Fibroblast of pulmonary artery (primary cell): Measurements from ENCODE around the gene MORF4L1.
"Not testable (repeated sequence)": the region's sequence is repeated elsewhere in the genome, so short reads cannot be mapped to it uniquely, and the experiment has no call there.

Experiments
- DNase-seq: peaks from one replicate; pipeline ENCODE4 v3.0.0-alpha.2; 2010; ENCODE audit warnings: low read depth
- H3K4me3 ChIP-seq: replicated peaks from 2 replicates; pipeline ENCODE4 v1.5.1; 2011; ENCODE audit warnings: low read depth, mild to moderate bottlenecking, control low read depth, low read length, moderate library complexity
- TF ChIP-seq, protein P1 (sequence below): IDR thresholded peaks from 2 replicates; pipeline ENCODE4 v1.5.1; 2011; ENCODE audit warnings: mild to moderate bottlenecking, control low read depth, low read length, inconsistent platforms; ENCODE audit errors: missing control alignments

MORF4L1 gene

DNA sequence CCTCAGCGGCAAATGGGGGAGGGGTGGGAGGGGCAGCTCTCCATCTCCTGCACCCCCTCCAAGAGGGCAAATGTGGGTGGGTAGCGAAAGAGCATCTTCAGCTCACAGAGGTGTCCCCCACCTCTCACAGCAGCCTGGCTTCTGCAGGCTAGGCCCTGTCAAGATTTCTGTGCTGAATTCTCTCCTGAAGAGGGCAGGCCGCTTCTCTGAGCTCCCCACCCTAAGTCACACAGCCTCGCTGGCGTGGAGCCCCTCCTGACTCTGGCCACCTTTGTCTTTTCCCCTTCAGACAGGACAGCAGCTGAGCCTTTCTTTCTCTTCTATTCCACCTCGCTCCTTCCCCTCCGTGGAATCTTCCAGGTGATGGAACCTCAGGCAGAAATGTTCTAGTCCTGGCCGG lies 35.1 kb upstream of the MORF4L1 start:
- TF ChIP-seq, protein P1, sequence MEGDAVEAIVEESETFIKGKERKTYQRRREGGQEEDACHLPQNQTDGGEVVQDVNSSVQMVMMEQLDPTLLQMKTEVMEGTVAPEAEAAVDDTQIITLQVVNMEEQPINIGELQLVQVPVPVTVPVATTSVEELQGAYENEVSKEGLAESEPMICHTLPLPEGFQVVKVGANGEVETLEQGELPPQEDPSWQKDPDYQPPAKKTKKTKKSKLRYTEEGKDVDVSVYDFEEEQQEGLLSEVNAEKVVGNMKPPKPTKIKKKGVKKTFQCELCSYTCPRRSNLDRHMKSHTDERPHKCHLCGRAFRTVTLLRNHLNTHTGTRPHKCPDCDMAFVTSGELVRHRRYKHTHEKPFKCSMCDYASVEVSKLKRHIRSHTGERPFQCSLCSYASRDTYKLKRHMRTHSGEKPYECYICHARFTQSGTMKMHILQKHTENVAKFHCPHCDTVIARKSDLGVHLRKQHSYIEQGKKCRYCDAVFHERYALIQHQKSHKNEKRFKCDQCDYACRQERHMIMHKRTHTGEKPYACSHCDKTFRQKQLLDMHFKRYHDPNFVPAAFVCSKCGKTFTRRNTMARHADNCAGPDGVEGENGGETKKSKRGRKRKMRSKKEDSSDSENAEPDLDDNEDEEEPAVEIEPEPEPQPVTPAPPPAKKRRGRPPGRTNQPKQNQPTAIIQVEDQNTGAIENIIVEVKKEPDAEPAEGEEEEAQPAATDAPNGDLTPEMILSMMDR, result no peak

DNA sequence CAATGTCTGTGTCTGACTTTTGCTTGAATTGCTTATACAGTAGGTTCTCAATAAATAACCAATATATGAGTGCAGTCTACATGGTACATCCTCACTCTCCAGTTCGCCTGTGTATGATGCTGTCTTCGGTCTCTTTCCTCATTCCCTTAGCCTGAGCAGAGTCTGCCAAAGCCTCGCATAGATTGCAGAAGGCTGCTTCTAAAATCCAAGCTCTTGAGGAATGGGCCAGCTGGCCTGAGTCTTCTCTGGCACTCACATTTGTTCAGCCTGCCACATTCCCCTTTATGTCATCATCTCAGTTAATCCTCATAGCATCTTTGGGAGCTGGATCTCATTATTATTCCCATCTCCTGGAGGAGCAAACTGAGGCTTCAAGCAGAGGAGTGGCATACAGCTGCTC lies 34.2 kb upstream of the MORF4L1 start:
- DNase-seq, result peak; percentile 24
- TF ChIP-seq, protein P1, result no peak
- no peak overlapping the region for H3K4me3 ChIP-seq

More for the DNA sequence above, 35.1 kb upstream of the MORF4L1 start:
- no peak overlapping the region for H3K4me3 ChIP-seq
- DNase-seq, result no peak

DNA sequence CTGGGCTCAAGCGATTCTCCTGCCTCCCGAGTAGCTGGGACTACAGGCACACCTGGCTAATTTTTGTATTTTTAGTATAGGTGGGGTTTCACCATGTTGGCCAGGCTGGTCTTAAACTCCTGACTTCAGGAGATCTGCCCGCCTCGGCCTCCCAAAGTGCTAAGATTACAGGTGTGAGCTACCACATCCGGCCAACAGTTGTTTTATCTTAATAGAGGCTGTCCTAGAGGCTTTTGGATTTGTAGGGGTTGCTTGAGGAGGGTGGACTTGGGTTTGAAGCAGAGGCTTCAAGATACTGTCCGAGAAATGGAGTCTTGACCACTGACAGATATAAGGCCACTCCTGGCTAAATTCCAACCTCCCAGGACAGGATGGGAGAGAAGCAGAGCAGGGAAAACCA lies 33.5 kb upstream of the MORF4L1 start:
- DNase-seq, H3K4me3 ChIP-seq: not testable (repeated sequence)

DNA sequence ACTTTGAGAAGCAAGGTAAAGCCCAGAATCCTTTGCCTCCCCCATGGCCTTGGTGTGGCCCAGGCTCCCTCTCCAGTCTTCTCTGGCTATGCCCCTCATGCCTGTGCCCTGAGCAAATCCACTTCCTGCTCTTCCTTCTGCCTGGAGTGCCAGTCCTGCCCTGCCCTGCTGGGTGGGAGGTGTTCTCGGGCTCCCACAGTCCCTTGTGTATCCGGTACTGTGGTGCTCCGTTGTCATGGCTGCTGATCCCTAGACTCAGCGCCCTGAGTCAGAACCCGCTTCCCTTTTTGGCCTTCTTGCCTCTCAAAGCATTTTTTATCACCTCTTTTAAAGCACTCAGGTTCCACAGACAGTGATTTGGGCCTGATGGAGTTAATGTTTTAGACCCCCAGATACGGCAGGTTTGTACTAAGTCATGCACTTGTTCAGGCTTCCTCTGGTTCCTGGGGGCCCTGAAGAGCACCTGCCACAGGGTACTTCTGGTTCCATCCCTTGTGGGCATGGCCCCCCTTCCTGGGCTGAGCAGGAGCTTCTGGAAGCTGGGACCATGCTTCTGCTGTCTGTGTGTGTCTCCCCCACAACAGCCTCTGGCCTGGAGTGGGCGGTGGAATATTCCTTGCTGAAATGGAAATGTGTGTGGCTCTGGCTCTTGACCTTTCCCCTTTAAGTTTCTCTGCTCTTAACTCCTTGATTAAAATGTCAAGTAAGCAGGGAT lies 31.9 kb upstream of the MORF4L1 start:
- no peak overlapping the region for H3K4me3 ChIP-seq
- no peak for DNase-seq
- TF ChIP-seq, protein P1, result no peak

DNA sequence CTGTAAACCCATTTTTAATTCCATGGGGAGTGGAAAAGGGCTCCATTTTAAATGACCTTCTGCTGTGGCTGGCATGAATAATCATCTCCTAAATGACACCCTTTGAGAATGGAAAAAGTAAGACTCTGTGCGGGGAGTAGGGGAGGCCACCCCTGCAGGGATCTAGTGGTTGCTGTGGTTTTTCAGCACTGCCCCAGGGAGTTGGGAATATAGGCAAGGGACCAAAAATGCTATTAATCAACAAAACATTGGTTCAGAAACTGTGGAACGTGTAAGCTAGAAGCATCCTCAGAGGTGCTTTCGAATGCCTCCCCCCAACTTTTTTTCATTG lies 31.3 kb upstream of the MORF4L1 start:
- TF ChIP-seq, protein P1, result no peak
- no peak overlapping the region for H3K4me3 ChIP-seq
- no peak for DNase-seq

DNA sequence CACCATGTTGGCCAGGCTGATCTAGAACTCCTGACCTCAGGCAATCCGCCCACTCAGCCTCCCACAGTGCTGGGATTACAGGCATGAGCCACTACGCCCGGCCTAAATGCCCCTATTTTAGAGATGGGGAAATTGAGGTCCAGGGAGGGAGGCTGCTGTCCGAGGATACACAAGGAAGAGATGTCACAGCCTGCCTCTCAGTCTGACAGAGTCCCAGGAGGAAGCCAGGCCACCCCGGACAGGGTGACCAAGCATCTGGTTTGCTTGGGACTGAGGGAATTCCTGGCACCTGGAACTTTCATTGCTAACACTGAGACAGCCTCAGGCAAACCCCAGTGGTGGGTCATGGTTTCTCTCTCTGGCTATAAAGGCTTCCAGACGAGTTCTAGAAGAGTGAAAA lies 30.8 kb upstream of the MORF4L1 start:
- H3K4me3 ChIP-seq, result no peak overlapping the region
- TF ChIP-seq, protein P1, result no peak
- no peak for DNase-seq

DNA sequence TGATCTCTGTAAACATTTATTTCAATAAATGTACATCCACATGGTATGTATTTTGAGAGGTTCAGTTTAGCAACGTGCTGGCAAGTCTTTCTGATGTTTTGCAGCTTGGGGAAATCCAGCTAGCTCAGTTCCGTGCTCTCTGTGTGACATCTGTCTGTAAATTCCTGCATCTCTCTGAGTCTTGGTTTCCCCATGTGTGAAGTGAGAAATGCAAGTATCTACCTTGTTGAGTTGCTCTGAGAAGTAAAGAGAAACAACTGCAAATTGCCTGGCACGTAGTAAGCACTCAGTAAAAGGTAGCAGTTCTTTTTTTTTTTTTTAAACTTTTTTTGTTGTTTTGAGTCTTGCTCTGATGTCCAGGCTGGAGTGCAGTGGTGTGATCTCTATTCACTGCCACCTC lies 30.2 kb upstream of the MORF4L1 start:
- TF ChIP-seq, protein P1, result no peak
- no peak for DNase-seq
- no peak overlapping the region for H3K4me3 ChIP-seq

DNA sequence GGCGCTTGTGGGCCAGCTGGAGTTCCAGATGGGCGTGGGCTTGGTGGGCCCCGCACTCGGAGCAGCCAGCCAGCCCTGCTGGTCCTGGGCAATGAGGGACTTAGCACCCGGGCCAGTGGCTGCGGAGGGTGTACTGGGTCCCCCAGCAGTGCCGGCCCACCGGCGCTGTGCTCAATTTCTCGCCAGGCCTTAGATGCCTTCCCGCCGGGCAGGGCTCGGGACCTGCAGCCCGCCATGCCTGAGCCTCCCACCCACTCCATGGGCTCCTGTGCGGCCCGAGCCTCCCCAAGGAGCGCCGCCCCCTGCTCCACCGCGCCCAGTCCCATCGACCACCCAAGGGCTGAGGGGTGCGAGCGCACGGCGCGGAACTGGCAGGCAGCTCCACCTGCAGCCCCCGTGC lies 25.8 kb upstream of the MORF4L1 start:
- H3K4me3 ChIP-seq, DNase-seq: not testable (repeated sequence)

DNA sequence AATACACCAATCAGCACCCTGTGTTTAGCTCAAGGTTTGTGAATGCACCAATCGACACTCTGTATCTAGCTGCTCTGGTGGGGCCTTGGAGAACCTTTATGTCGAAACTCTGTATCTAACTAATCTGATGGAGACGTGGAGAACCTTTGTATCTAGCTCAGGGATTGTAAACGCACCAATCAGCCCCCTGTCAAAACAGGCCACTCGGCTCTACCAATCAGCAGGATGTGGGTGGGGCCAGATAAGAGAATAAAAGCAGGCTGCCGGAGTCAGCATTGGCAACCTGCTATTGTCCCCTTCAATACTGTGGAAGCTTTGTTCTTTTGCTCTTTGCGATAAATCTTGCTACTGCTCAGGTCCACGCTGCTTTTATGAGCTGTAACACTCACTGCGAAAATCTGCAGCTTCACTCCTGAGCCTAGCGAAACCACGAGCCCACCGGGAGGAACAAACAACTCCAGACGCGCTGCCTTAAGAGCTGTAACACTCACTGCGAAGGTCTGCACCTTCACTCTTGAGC lies 25.2 kb upstream of the MORF4L1 start:
- not testable (repeated sequence) for DNase-seq, H3K4me3 ChIP-seq
